Skeletal muscle satellite cell (primary cell): Measurements from ENCODE around the gene SIN3B. TPM values are rescaled to one million over a fixed set of nuclear protein-coding genes. Genes with fewer than 3 reads are reported as not detected.
"Not testable (repeated sequence)": the region's sequence is repeated elsewhere in the genome, so short reads cannot be mapped to it uniquely, and the experiment has no call there.

ENCODE experiments used
- H3K27me3 ChIP-seq: 2 replicates; pipeline ENCODE4 v1.7.0; 2013; ENCODE audit warnings: low read length; ENCODE audit not compliant: control insufficient read depth, insufficient read depth
- H3K36me3 ChIP-seq: 2 replicates; pipeline ENCODE4 v1.7.0; 2013; ENCODE audit warnings: mild to moderate bottlenecking, control low read depth, low read length; ENCODE audit not compliant: insufficient read depth
- H3K4me1 ChIP-seq: 2 replicates; pipeline ENCODE4 v1.7.0; 2013; ENCODE audit warnings: low read length; ENCODE audit not compliant: control insufficient read depth, insufficient read depth
- H3K4me2 ChIP-seq: 2 replicates; pipeline ENCODE4 v1.7.0; 2013; ENCODE audit warnings: mild to moderate bottlenecking, low read length
- H3K4me3 ChIP-seq: 2 replicates; pipeline ENCODE4 v1.7.0; 2013; ENCODE audit warnings: low read length
- H3K9ac ChIP-seq: 2 replicates; pipeline ENCODE4 v1.7.0; 2013; ENCODE audit warnings: mild to moderate bottlenecking, low read depth, low read length, moderate library complexity
- H3K9me3 ChIP-seq: replicated peaks from 2 replicates; pipeline ENCODE4 v1.7.0; 2013; ENCODE audit warnings: mild to moderate bottlenecking, control low read depth, low read length
- total RNA-seq: library from RNA; depleted of rRNA; stranded (reverse); fragments of >200 nt; gene quantifications from 2 replicates; pipeline ENCODE4 v1.2.3, GENCODE V29; 2012; rRNA removed

The SIN3B gene
- total RNA-seq = 24.6 and 26.9 TPM in 2 replicates

GRCh38 chr19:16829010-16829821 is at the start of gene SIN3B:
Gene SIN3B (plus strand): TSS chr19:16829398. CDS start chr19:16829421, 23 bp downstream.
- Histone ChIP-seq H3K4me2 (peak within 1 kb of the TSS; percentile 89), H3K36me3 (peaks cover 22% of the 10 kb centered on the region), H3K27me3 (peaks cover 5% of the 10 kb centered on the region), H3K9me3 (no peaks in the 10 kb centered on the region), H3K4me3 (peak within 1 kb of the TSS; percentile 90), H3K9ac (peak within 1 kb of the TSS; percentile 89), H3K4me1 (peaks cover 24% of the 10 kb centered on the region)

- no peak overlapping the region for H3K4me3 ChIP-seq
- no peaks in the 10 kb centered on the region for H3K4me1 ChIP-seq
- peaks cover 15% of the 10 kb centered on the region for H3K27me3 ChIP-seq
- no peaks in the 10 kb centered on the region for H3K36me3 ChIP-seq
- no peak overlapping the region for H3K9ac ChIP-seq
- H3K9me3 ChIP-seq = no peaks in the 10 kb centered on the region
- no peak overlapping the region for H3K4me2 ChIP-seq
These were observed 49.5 kb upstream of the SIN3B start for GRCh38 chr19:16779539-16780163.

GRCh38 chr19:16782719-16783118 is 46.5 kb upstream of the SIN3B start:
- H3K9me3 ChIP-seq = no peaks in the 10 kb centered on the region
- no peak overlapping the region for H3K9ac ChIP-seq
- H3K4me2 ChIP-seq = no peak overlapping the region
- no peaks in the 10 kb centered on the region for H3K4me1 ChIP-seq
- H3K27me3 ChIP-seq = peaks cover 12% of the 10 kb centered on the region
- H3K36me3 ChIP-seq = no peaks in the 10 kb centered on the region
- no peak overlapping the region for H3K4me3 ChIP-seq

GRCh38 chr19:16788479-16788878 is 40.7 kb upstream of the SIN3B start:
- H3K4me2 ChIP-seq = no peak overlapping the region
- no peak overlapping the region for H3K4me3 ChIP-seq
- H3K9me3 ChIP-seq = peaks cover 8% of the 10 kb centered on the region
- no peak overlapping the region for H3K9ac ChIP-seq
- H3K36me3 ChIP-seq = no peaks in the 10 kb centered on the region
- no peaks in the 10 kb centered on the region for H3K4me1 ChIP-seq
- H3K27me3 ChIP-seq = no peaks in the 10 kb centered on the region

GRCh38 chr19:16789238-16789637 is 40.0 kb upstream of the SIN3B start:
- Histone ChIP-seq H3K9me3 (peaks cover 8% of the 10 kb centered on the region), H3K36me3 (no peaks in the 10 kb centered on the region), H3K27me3 (no peaks in the 10 kb centered on the region), H3K4me3 (no peak overlapping the region), H3K9ac (no peak overlapping the region), H3K4me2 (no peak overlapping the region), H3K4me1 (no peaks in the 10 kb centered on the region)

- H3K4me3 ChIP-seq = no peak overlapping the region
- no peaks in the 10 kb centered on the region for H3K27me3 ChIP-seq
- no peak overlapping the region for H3K9ac ChIP-seq
- no peak overlapping the region for H3K4me2 ChIP-seq
- H3K36me3 ChIP-seq = no peaks in the 10 kb centered on the region
- H3K4me1 ChIP-seq = no peaks in the 10 kb centered on the region
- peaks cover 8% of the 10 kb centered on the region for H3K9me3 ChIP-seq
These were observed 39.1 kb upstream of the SIN3B start for GRCh38 chr19:16790051-16790450.

GRCh38 chr19:16791942-16792341 is 37.3 kb upstream of the SIN3B start:
- Histone ChIP-seq H3K4me1 (no peaks in the 10 kb centered on the region), H3K4me2 (no peak overlapping the region), H3K9ac (no peak overlapping the region), H3K9me3 (peaks cover 11% of the 10 kb centered on the region), H3K36me3 (no peaks in the 10 kb centered on the region), H3K27me3 (no peaks in the 10 kb centered on the region), H3K4me3 (no peak overlapping the region)

- Histone ChIP-seq H3K9me3 (peaks cover 3% of the 10 kb centered on the region), H3K4me2 (no peak overlapping the region), H3K4me3 (no peak overlapping the region), H3K9ac (no peak overlapping the region), H3K36me3 (no peaks in the 10 kb centered on the region), H3K4me1 (no peaks in the 10 kb centered on the region), H3K27me3 (no peaks in the 10 kb centered on the region)
These were observed 34.4 kb upstream of the SIN3B start for GRCh38 chr19:16794456-16795441.

GRCh38 chr19:16795731-16796130 is 33.5 kb upstream of the SIN3B start:
- no peak overlapping the region for H3K9ac ChIP-seq
- no peak overlapping the region for H3K4me3 ChIP-seq
- H3K36me3 ChIP-seq = no peaks in the 10 kb centered on the region
- no peaks in the 10 kb centered on the region for H3K27me3 ChIP-seq
- H3K4me1 ChIP-seq = no peaks in the 10 kb centered on the region
- H3K4me2 ChIP-seq = no peak overlapping the region
- peaks cover 3% of the 10 kb centered on the region for H3K9me3 ChIP-seq

GRCh38 chr19:16797876-16798275 is 31.3 kb upstream of the SIN3B start:
- no peak overlapping the region for H3K4me2 ChIP-seq
- peaks cover 3% of the 10 kb centered on the region for H3K9me3 ChIP-seq
- no peak overlapping the region for H3K4me3 ChIP-seq
- no peak overlapping the region for H3K9ac ChIP-seq
- H3K4me1 ChIP-seq = no peaks in the 10 kb centered on the region
- H3K27me3 ChIP-seq = no peaks in the 10 kb centered on the region
- no peaks in the 10 kb centered on the region for H3K36me3 ChIP-seq

- not testable (repeated sequence) for H3K27me3 ChIP-seq, H3K4me1 ChIP-seq, H3K4me3 ChIP-seq, H3K36me3 ChIP-seq, H3K4me2 ChIP-seq, H3K9ac ChIP-seq, H3K9me3 ChIP-seq
These were observed 30.9 kb upstream of the SIN3B start for GRCh38 chr19:16798326-16798725.
